UCSD-AML1 (cell line): ENCODE results near the gene STK32B.

Experiments used
- DNase-seq: peaks from one replicate; lab custom pipeline; 2025; ENCODE audit not compliant: unreplicated experiment; lab: John Stamatoyannopoulos, UW

STK32B gene

GRCh38 chr4:5338531-5338930 is 287.3 kb downstream of the STK32B start:
- no peak for DNase-seq

- no peak for DNase-seq
Measured at GRCh38 chr4:5340991-5341451, 289.7 kb downstream of the STK32B start.

DNA sequence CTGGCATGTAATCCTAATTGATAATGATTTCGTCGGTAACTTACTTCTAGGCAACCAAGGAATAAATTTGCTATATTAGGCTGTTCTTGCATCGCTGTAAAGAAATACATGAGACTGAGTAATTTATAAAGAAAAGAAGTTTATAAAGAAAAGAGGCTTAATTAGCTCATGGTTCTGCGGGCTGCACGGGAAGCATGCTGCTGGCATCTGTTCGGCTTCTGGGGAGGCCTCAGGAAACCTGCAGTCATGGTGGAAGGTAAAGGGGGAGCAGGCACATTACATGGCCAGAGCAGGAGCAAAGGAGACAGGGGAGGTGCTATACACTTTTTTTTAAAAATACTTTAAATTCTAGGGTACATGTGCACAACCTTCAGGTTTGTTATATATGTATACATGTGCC is 290.2 kb downstream of the STK32B start:
- no peak for DNase-seq

- DNase-seq: no peak
Measured at GRCh38 chr4:5355846-5356245, 304.6 kb downstream of the STK32B start.

DNA sequence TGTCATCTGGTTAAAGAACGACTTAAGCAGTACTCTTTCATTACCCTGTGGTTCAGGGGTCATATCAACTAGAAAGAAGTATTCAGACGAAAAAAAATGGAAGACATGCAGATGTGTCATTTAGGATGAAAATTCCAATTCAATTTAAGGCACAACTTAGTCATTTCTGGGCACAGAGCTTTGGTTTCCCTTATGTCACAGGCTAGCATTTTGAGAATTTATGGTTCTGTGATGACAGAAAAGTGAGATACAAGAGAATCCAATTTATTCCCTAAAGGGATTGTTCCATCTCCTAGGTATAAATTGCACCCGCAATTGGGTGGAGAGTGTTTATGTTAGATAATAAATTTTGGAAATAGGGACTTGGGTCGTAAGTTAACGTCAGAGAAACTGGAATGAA is 306.6 kb downstream of the STK32B start:
- DNase-seq: no peak

GRCh38 chr4:5361968-5362367 is 310.7 kb downstream of the STK32B start:
- DNase-seq: no peak

DNA sequence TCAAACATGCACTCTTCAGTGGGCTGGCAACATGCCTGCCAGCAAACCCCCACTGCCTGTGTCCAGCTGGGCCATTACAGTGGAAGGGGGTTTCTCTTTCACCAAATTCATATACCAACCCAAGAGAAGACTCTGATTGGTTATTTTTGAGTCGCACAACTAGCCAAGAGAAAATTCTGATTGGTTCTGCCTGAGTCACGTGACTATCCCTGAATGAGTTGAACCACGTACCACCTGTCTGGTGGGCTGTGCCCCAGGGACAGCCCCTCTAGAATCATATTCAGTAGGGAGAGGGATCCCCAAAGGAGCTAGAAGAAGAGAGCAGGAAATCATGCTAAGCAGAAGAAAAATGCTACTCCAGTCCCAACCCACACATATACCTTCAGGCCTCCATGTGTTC is 313.1 kb downstream of the STK32B start:
- DNase-seq: no peak

GRCh38 chr4:5365071-5366008 is 314.1 kb downstream of the STK32B start:
- no peak for DNase-seq

DNA sequence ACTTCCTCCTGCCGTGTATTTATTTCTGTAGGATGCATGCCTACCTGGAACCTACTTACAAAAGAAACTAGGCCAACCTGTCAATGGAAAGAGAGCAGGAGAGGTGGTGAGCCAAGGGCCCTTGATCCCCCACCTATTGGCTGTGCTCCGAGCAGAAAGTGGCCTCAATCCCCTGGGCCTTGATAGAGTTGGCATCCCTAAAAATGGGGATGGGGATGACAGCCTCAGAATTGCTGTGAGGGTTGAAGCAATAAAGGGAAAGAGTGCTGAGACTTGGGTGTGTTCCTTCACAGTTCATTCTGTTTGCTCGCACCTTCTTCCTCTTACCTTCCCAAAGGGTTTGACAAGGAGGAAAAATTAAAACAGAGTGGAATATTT is 314.7 kb downstream of the STK32B start:
- no peak for DNase-seq

DNA sequence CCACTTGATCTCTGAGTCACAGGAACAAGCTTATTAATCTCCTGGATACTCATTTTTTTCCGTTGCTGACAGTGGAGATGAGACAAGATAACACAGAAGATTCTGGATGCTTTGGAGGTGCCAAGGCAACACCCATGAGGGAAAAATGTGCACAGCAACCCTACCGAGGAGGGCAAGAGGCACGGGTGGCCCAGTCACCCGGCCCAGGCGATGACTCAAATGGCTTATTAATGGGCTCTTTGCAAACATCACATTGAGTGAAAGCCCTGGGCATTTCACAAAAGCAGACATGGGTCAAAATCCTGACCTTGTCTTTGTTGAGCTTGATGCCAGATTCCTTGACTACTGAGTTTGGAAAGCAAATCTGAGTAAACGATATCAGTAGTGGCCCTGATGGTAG is 315.1 kb downstream of the STK32B start:
- no peak for DNase-seq

DNA sequence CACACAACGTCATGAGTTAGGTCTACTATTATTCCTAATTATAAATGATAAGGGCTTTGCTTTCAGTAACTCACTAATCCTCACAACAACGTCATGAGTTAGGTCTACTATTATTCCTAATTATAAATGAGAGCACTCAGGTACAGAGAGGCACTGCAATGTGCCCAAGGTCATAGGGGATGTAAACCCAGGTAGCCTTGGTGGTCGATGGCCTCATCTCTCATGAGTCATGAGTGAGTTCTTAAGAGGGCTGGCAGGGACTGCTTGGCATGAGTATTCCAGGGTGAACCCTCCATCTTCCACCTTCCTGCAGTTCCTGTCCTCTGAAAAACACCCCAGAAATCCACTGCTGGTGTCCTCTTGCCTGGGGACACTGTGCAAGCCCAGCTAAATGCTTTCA is 317.1 kb downstream of the STK32B start:
- no peak for DNase-seq

DNA sequence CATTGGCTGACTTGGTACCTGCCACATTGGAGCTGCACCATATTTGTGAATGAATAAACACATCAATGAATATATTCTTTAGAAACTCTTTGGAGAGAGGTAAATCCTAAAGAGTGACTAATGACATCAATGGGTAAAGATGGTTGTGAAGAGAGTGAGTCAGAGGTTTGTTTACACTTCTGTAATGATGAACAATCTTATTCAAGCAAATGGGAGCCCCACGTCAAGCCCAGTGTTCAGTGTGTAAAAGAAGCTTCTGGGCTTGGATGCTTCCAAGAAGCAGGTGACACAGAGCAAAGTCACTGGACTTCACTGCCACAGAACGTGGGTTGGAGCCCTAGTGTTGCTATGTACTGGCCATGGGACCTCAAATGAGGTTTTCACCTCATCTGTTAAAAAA is 319.0 kb downstream of the STK32B start:
- no peak for DNase-seq

- no peak for DNase-seq
Measured at GRCh38 chr4:5371415-5372190, 320.3 kb downstream of the STK32B start.

GRCh38 chr4:5372198-5372597 is 320.9 kb downstream of the STK32B start:
- no peak for DNase-seq

GRCh38 chr4:5373327-5373726 is 322.0 kb downstream of the STK32B start:
- no peak for DNase-seq

- no peak for DNase-seq
Measured at GRCh38 chr4:5374592-5374991, 323.3 kb downstream of the STK32B start.

DNA sequence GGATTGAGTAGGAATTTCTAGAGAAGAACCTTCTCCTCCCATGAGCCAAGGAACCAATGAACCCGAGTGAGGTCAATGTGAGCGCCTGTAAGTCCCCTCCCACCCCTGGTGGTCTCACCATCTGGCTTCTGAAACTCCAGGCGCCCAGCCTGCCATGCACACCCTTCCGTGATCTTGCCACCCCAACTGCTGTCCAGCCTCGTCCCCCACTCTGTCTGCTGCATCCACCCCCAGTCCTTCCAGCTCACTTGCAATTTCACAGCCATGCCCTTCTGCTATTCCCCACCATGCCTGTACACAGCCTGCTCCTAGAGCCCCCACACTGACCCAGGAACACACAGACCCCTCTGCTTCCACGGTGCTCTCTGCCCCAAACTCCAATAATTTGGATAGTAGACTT is 323.7 kb downstream of the STK32B start:
- no peak for DNase-seq

- DNase-seq: no peak
Measured at GRCh38 chr4:5376015-5376414, 324.7 kb downstream of the STK32B start.

- no peak for DNase-seq
Measured at GRCh38 chr4:5378002-5378401, 326.7 kb downstream of the STK32B start.

DNA sequence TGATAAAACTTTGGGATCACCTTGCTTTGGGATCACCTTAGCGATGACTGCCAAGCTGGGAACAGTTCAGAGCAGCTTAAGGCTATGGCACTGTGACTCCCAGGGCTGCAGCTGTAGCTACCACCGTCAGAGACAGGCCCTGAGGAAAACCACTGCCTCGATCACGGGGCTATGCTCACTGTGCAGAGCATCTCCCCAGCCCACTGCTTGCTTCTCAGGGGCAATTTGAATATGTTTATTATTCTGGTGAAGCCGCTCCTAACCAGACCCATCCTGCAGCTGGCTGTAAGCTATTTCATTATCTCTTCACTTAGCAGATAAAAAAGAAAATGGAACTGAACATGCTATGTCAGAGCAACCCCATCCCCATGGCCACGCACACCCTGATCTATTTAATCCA is 328.6 kb downstream of the STK32B start:
- DNase-seq: no peak

- no peak for DNase-seq
Measured at GRCh38 chr4:5381961-5382441, 330.7 kb downstream of the STK32B start.
